PC-3 (cell line): Measurements from ENCODE around the gene CNR2. TPM values are rescaled to one million over a fixed set of nuclear protein-coding genes. Genes with fewer than 3 reads are reported as not detected.
A peak's percentile ranks its signal among the peaks of the same experiment; 100 is the strongest.

Experiments used
- ATAC-seq: fragments of 200-7000 bp; cut with Tn5 transposase; 2 replicates; pipeline ENCODE4 v1.9.1; 2020; ENCODE audit warnings: mild to moderate bottlenecking, moderate library complexity
- BruUV-seq: library from RNA; stranded (reverse); fragments of 400-500 nt; replicated peaks from 2 replicates; lab custom pipeline; 2021; lab: Mats Ljungman, UMichigan
- CTCF ChIA-PET: fragments of 300-600 bp; sonication (Branson Sonifier 250); formaldehyde crosslinking; loops from one replicate; lab custom pipeline; 2022; ENCODE audit warnings: antibody characterized with exemption; lab: Charles Lee
- POLR2A ChIA-PET: fragments of 300-600 bp; sonication (Branson Sonifier 250); formaldehyde crosslinking; loops from one replicate; lab custom pipeline; 2022; ENCODE audit warnings: antibody characterized with exemption; ENCODE audit not compliant: unreplicated experiment; lab: Charles Lee
- DNase-seq: peaks from one replicate; pipeline ENCODE4 v3.0.0-alpha.2; 2015
- H2AFZ ChIP-seq: fragments of 300-600 bp; sonication (generic); 2 replicates; pipeline ENCODE4 v1.6.0; 2016; ENCODE audit warnings: antibody characterized with exemption, low read length
- H3F3A ChIP-seq: fragments of 300-600 bp; sonication (generic); one replicate; pipeline ENCODE4 v1.6.0; 2017; ENCODE audit warnings: antibody characterized with exemption, low read length, control low read depth, mild to moderate bottlenecking; ENCODE audit not compliant: unreplicated experiment
- H3K27ac ChIP-seq: fragments of 300-600 bp; sonication (generic); 2 replicates; pipeline ENCODE4 v1.5.1; 2016; ENCODE audit warnings: mild to moderate bottlenecking, low read length
- H3K27me3 ChIP-seq: fragments of 300-600 bp; sonication (generic); 2 replicates; pipeline ENCODE4 v1.6.1; 2016; ENCODE audit warnings: low read length, mixed read lengths
- H3K36me3 ChIP-seq: fragments of 300-600 bp; sonication (generic); 2 replicates; pipeline ENCODE4 v1.6.1; 2016; ENCODE audit warnings: low read depth, mixed run types, low read length, mixed read lengths
- H3K4me1 ChIP-seq: fragments of 300-600 bp; sonication (generic); 2 replicates; pipeline ENCODE4 v1.5.1; 2016; ENCODE audit warnings: low read length; ENCODE audit not compliant: insufficient read depth
- H3K4me2 ChIP-seq: fragments of 300-600 bp; sonication (generic); 2 replicates; pipeline ENCODE4 v1.6.0; 2016; ENCODE audit warnings: low read length
- H3K4me3 ChIP-seq: fragments of 300-600 bp; sonication (generic); 2 replicates; pipeline ENCODE4 v1.5.1; 2016; ENCODE audit warnings: mild to moderate bottlenecking, low read length, mixed read lengths
- H3K79me2 ChIP-seq: fragments of 300-600 bp; sonication (generic); 2 replicates; pipeline ENCODE4 v1.6.1; 2017; ENCODE audit warnings: low read length, mixed read lengths
- H3K9ac ChIP-seq: fragments of 300-600 bp; sonication (generic); 2 replicates; pipeline ENCODE4 v1.6.0; 2016; ENCODE audit warnings: mild to moderate bottlenecking, low read length
- H3K9me2 ChIP-seq: fragments of 300-600 bp; sonication (generic); replicated peaks from 2 replicates; pipeline ENCODE4 v1.6.1; 2016; ENCODE audit warnings: mixed run types, low read length, mixed read lengths
- H3K9me3 ChIP-seq: fragments of 300-600 bp; sonication (generic); 2 replicates; pipeline ENCODE4 v1.6.1; 2016; ENCODE audit warnings: low read length, mixed read lengths
- H4K20me1 ChIP-seq: fragments of 300-600 bp; sonication (generic); 2 replicates; pipeline ENCODE4 v1.6.1; 2016; ENCODE audit warnings: low read length, mixed read lengths
- CTCF ChIP-seq: fragments of 300-600 bp; sonication (generic); conservative IDR thresholded peaks from 2 replicates; pipeline ENCODE4 v1.5.1; 2017; ENCODE audit warnings: antibody characterized with exemption, low read depth, mild to moderate bottlenecking, low read length
- EZH2 ChIP-seq: fragments of 300-600 bp; sonication (generic); IDR thresholded peaks from one replicate; pipeline ENCODE4 v1.6.1; 2017; ENCODE audit warnings: antibody characterized with exemption, mild to moderate bottlenecking, low read length; ENCODE audit not compliant: unreplicated experiment
- EZH2phosphoT487 ChIP-seq: fragments of 300-600 bp; sonication (generic); IDR thresholded peaks from 2 replicates; pipeline ENCODE4 v1.6.1; 2018; ENCODE audit warnings: mild to moderate bottlenecking, antibody characterized with exemption, low read length, borderline replicate concordance
- intact Hi-C: fragments of 100-400 bp; cut with micrococcal nuclease; formaldehyde crosslinking; loops from 2 replicates; pipeline ENCODE4 v1.9.0; 2023
- total RNA-seq: library from RNA; depleted of rRNA; stranded (reverse); fragments of >200 nt; gene quantifications from 2 replicates; pipeline ENCODE4 v1.2.3, GENCODE V29; 2014

Gene CNR2
- total RNA-seq, 1 experiment from 2014 or later, result not detected

GRCh38 chr1:23922321-23922943 lies 9.3 kb upstream of the CNR2 start:
- POLR2A ChIA-PET, result no interaction called here
- CTCF ChIA-PET, result no interaction called here
- no TSS peak for BruUV-seq

GRCh38 chr1:23916209-23917131 lies 3.3 kb upstream of the CNR2 start:
- no peak overlapping the region for H3K9ac ChIP-seq
- TF ChIP-seq EZH2phosphoT487, result no peak
- TF ChIP-seq CTCF, result peak; percentile 84
- TF ChIP-seq EZH2, result no peak
- no peak overlapping the region for H3K4me2 ChIP-seq
- H3K9me3 ChIP-seq, result no peaks in the 10 kb centered on the region
- no peak overlapping the region for H3K4me3 ChIP-seq
- peak; percentile 84 for DNase-seq
- ChIA-PET POLR2A (interaction anchor here (0.6 to 0.7 kb wide), 2 partner anchors 10 to 43 kb away, joined by 3 read pairs; partner anchors contain the start of gene PNRC2), CTCF (interaction anchor here (0.6 to 1.3 kb wide), 6 partner anchors 48 to 144 kb away, joined by 3 to 17 read pairs (median 8); no protein-coding TSS in a partner anchor)
- ATAC-seq, result peak; percentile 95
- H4K20me1 ChIP-seq, result no peaks in the 10 kb centered on the region
- no peaks in the 10 kb centered on the region for H3K36me3 ChIP-seq
- BruUV-seq, result no TSS peak
- H3K27me3 ChIP-seq, result no peaks in the 10 kb centered on the region
- no peaks in the 10 kb centered on the region for H3F3A ChIP-seq
- no peaks in the 10 kb centered on the region for H3K79me2 ChIP-seq
- H3K27ac ChIP-seq, result no peak overlapping the region
- H3K4me1 ChIP-seq, result peaks cover 18% of the 10 kb centered on the region
- intact Hi-C loops, result loop anchor here (1.0 to 5.0 kb wide), 3 partner anchors 48 to 144 kb away; partner anchors contain the start of genes FUCA1 and GALE
- peak overlapping the region; percentile 52 for H2AFZ ChIP-seq
- no peaks in the 10 kb centered on the region for H3K9me2 ChIP-seq

More at GRCh38 chr1:23922321-23922943, 9.3 kb upstream of the CNR2 start:
- Histone ChIP-seq H3K4me3 (no peak overlapping the region), H2AFZ (peak overlapping the region; percentile 64), H3K27ac (peak overlapping the region; percentile 61), H3K9ac (no peak overlapping the region), H3K9me2 (no peaks in the 10 kb centered on the region), H3F3A (no peaks in the 10 kb centered on the region), H3K36me3 (no peaks in the 10 kb centered on the region), H3K79me2 (no peaks in the 10 kb centered on the region), H3K27me3 (no peaks in the 10 kb centered on the region), H3K4me1 (peaks cover 24% of the 10 kb centered on the region), H3K4me2 (peak overlapping the region; percentile 37), H4K20me1 (no peaks in the 10 kb centered on the region), H3K9me3 (no peaks in the 10 kb centered on the region)
- TF ChIP-seq CTCF, result no peak
- no peak for TF ChIP-seq EZH2
- no peak for TF ChIP-seq EZH2phosphoT487
- peak; percentile 60 for DNase-seq
- intact Hi-C loops, result loop anchor here (5.0 kb wide), 1 partner anchor 35 kb away; the partner anchor contains the start of gene PNRC2
- ATAC-seq, result peak; percentile 73
